Stimulated activated CD4-positive, alpha-beta T cell treated with anti-CD3 and anti-CD28 coated beads, Interleukin-4, amount 100 ng/mL, for 1 hour (primary cell): ENCODE results near the gene TSHZ3.

Experiments used
- DNase-seq: peaks from one replicate; pipeline ENCODE4 v3.0.0-alpha.2; 2020

The TSHZ3 gene

GRCh38 chr19:31349160-31349881 lies at the start of gene TSHZ3:
TSHZ3 (minus strand) TSS chr19:31349436; CDS start chr19:31349219, 217 bp downstream.
- DNase-seq, result peak; percentile 47

DNA sequence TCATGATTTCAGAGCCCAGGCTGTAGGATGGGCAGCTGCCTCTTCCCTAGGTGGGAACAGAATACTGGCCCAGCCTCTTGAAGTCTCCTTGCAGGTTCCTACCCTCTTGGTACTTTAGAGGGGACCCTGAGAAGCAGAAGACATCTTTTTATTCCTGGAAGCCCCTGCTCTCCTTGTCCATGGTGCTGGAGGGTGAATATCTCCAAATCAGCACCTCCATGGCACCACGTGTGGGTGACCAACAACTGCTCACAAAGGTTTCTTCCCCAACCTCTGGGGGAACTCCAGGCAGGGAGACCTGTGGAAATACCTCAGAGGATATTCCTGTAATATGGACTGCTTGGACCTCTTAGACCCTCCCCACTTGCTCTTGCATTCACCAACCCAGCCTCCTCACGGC lies 48.1 kb upstream of the TSHZ3 start:
- DNase-seq, result no peak

DNA sequence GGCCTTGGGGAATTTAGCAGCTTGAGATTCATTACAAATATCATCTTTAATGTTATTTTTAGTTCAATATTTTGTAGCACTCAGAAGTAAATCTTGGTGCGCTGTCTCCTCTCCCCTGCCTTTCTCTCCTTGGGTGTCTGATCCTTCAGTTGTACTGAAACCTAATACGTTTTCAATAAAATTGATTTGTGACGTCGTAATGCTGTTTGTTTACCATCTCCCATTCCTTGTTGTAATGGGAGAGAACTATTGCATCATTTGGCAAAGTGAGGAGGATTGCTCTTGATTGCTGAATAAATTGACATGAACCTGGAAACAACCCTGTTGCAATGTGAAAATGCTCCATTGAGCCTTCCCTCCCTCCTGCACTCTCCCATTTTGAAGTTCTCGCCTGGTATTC lies 43.2 kb upstream of the TSHZ3 start:
- DNase-seq, result no peak

- DNase-seq, result no peak
These were observed 42.3 kb upstream of the TSHZ3 start for GRCh38 chr19:31391518-31391917.

- no peak for DNase-seq
These were observed 41.5 kb upstream of the TSHZ3 start for GRCh38 chr19:31390711-31391110.

GRCh38 chr19:31389874-31390273 lies 40.6 kb upstream of the TSHZ3 start:
- no peak for DNase-seq

- no peak for DNase-seq
These were observed 38.6 kb upstream of the TSHZ3 start for GRCh38 chr19:31387717-31388301.

DNA sequence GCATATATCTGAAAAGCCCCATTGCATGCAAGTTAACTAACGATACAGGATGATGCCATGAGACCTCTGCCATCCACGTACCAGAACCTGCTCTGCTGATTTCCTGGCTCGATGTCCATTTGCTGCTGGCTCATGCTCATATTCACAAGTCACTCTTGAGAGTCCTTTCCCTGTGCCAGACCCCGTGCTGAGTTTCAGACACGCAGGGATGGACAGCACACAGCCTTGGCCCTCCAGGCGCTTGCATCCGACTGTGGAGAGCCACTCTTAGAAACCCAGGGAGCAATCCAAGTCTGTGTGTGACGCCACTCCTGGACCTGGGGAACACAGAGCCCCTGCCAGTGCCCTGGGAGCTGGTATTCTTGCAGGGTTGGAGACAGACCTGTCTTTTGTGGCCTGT lies 37.6 kb upstream of the TSHZ3 start:
- no peak for DNase-seq

DNA sequence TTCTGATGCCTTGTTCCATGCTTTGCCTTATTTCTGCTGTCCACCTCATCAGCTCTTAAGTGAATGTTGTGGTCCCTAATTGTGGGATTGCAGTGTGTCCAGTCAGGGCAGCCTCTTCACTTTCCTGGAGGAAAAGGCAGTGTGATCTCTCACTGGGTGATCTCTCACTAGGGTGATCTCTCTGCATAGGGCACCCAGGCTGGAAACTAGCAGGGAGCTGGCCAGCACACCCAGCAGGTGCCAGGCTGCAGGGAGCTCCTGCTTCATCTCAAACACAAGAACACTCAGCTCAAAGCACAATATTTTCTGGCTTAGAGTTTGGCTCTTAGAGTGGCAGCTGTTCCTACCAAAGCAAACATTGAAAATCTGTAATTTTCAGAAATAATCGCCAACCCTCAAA lies 36.5 kb upstream of the TSHZ3 start:
- DNase-seq, result no peak

- no peak for DNase-seq
These were observed 34.3 kb upstream of the TSHZ3 start for GRCh38 chr19:31383553-31383952.

GRCh38 chr19:31380854-31381253 lies 31.6 kb upstream of the TSHZ3 start:
- DNase-seq, result no peak

DNA sequence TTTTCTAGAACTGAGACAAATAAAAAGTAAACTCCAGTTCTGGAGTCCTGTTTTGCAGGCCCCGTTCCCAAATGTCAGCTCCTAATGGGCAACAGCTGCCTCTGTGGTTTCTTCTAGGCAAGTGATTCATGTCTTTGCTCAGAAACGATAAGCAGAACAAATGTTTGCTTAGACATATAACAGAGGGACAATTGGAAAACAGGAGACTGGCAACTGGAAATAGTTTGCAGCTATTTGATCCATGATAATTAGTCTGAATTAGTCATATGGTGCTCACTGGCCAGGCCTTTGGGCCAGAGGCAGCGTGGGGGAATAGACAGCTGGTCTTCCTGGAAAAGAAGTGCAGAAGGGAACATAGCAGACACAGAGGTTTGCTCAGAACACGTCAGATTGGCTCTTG lies 29.2 kb upstream of the TSHZ3 start:
- no peak for DNase-seq

DNA sequence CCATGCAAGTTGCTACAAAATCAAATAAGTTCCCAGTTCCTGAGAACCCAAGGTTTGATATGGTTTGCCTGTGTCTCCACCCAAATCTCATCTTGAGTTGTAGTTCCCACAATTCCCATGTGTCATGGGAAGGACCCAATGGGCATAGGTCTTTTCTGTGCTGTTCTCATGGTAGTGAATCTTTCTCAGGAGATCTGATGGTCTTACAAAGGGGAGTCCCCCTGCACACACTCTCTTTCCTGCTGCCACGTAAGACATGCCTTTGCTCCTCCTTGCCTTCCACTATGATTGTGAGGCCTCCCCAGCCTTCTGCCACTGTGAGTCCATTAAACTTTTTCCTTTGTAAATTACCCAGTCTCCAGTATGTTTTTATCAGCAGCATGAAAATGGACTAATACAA lies 28.5 kb upstream of the TSHZ3 start:
- no peak for DNase-seq

- DNase-seq, result no peak
These were observed 23.1 kb upstream of the TSHZ3 start for GRCh38 chr19:31372246-31372781.

GRCh38 chr19:31370216-31370615 lies 21.0 kb upstream of the TSHZ3 start:
- DNase-seq, result no peak

DNA sequence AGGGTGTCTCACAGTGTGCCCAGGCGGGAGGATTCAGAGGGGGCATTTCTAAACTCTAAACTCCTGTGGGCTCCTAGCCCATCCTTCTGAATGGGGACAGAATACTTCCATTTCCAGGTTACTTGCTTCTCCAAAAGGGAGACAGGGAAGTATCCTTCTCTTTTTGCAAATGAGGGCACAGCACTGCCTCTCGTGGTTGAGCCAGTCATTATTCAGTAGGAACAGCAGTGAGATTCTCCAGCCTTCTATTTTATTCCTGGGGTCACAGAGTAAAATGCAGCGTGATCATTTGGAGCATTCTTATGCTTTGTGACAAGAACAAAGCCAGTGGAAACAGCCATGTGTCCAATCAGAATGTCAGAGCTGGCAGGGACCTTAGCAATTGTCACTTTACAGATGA lies 15.7 kb upstream of the TSHZ3 start:
- no peak for DNase-seq

GRCh38 chr19:31361728-31362127 lies 12.5 kb upstream of the TSHZ3 start:
- no peak for DNase-seq

DNA sequence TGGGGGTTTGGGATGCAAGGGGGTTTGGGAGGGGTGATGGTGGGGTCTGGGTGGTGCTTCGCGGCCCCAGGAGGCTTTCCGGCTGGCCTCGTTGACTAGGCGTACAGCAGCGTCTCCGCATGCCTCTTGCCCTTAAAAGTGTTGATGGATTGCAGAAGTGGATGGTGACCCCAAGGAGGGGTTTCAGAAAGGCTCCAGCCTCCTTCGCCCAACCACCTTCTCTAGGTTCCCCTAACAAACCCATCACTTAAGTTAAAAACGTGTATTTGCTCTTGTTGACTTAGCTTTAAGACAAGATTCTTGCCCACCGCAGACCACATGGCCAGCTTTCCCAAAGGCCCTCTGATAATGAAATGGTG lies 8.1 kb upstream of the TSHZ3 start:
- no peak for DNase-seq

- peak; percentile 66 for DNase-seq
These were observed 7.5 kb upstream of the TSHZ3 start for GRCh38 chr19:31356587-31357314.

GRCh38 chr19:31355665-31356289 lies 6.5 kb upstream of the TSHZ3 start:
- DNase-seq, result no peak

GRCh38 chr19:31354799-31355664 lies 5.8 kb upstream of the TSHZ3 start:
- DNase-seq, result no peak

- no peak for DNase-seq
These were observed 5.1 kb upstream of the TSHZ3 start for GRCh38 chr19:31354316-31354715.

GRCh38 chr19:31353833-31354232 lies 4.6 kb upstream of the TSHZ3 start:
- DNase-seq, result no peak
